HG03103 (cell line): ENCODE measurements around the gene LCN6.
"Not testable (repeated sequence)": the region's sequence is repeated elsewhere in the genome, so short reads cannot be mapped to it uniquely, and the experiment has no call there.

ENCODE experiments used
- ATAC-seq: cut with Tn5 transposase; IDR thresholded peaks from one replicate; pipeline ENCODE4 v1.9.1; 2021; ENCODE audit warnings: low read depth; ENCODE audit not compliant: unreplicated experiment

Gene LCN6

DNA sequence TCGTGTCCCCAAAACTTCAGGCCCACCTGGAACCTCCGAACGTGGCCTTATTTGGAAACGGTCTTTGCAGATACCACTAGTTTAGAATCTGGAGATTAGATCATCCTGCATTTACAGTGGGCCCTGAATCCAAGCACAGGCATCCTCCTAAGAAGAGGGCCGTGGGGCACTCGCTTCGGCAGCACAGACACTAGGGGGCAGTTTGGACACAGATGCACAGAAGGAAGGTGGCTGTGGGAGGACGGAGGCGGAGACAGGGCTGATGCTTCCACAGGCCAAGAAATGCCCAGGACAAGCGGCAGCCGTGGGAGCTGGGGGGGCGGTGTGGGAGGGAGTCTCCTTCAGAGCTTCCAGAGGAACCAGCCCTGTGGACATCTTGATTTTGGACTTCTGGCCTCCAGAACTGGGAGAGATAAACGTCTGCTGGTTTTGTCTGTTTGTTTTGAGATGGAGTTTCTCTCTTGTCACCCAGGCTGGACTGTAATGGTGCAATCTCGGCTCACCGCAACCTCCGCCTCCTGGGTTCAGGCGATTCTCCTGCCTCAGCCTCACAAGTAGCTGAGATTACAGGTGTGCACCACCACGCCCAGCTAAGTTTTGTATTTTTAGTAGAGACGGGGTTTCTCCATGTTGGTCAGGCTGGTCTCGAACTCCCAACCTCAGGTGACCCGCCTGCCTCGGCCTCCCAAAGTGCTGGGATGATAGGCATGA, 12.7 kb upstream of the LCN6 start:
- not testable (repeated sequence) for ATAC-seq

DNA sequence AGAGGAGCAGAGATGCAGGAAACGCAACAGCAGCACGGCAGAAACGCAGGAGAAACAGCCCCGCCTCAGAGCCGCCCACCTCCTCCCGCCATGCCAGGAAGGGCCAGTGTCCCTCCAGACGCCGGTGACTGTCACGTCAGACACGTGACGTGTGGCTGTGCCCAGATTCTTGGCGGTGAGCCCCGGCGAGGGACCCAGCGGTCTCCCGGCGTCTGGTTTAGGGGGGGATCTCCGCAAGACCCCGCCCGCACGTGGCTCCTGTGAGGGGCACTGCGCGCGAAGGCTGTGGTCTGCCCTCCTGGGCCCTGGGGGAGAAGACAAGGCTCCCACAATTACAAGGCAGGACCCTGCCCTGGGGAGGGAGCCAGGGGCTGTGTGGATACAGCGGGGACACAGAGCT, 12.1 kb upstream of the LCN6 start:
- no peak for ATAC-seq

DNA sequence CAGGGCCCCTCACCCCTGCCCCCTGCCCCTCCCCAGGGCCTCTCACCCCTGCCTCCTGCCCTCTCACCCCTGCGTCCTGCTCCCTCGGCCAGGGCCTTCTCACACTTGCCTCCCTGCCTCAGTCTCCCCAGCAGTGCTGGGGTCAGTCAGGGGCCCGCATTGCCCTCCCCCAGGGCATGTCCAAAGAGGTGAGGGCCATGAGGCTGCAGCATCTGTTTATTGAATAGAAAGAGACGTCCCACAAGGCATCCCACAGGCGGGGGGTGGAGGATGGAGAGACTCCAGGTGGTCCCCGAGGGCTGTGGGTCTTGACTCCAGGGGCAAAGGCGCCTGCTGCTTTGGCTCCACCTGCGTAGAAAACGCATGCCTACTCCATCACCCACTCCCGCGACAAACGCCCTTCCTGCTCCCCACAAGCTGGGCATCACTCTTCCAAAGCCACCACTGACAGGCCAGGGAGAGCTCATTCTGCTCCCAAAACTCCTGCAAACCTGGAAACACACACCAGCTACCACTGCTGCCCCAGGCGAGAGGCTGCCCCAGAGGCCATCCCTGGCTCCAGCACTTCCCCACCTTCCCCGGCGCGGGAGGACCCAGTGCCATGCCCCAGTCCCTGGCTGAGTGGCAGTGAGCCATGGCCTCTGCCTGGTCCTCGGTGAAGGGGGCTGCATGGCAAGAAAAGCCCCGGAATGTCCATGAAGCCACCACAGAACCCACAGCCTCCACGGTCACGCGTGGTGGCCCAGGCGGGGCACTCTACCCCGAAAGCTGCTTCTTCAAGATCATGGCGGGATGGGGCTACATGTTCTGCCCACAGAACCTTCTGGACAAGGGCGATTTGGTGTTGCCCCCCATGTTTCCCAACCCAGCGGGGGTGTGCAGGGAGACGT, 11.4 kb upstream of the LCN6 start:
- no peak for ATAC-seq

DNA sequence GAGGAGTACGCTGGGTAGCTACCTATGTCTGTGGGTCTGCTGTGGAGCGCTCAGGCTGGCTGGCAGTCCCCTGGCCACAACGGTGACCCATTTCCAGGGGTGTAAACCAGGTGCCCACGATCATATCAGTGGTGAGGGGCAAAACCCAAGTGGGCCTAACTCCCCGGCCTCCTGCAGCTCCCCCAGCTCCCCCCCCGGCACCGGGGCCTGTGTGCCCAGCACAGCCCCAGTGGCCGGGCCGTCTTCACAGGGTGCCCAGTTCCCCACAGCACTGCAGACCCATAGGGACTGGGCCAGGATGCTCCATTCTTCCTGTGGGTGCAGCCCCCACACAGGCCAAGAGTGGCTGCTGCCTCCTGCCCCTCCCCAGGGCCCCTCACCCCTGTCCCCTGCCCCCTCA, 10.7 kb upstream of the LCN6 start:
- ATAC-seq, result no peak

DNA sequence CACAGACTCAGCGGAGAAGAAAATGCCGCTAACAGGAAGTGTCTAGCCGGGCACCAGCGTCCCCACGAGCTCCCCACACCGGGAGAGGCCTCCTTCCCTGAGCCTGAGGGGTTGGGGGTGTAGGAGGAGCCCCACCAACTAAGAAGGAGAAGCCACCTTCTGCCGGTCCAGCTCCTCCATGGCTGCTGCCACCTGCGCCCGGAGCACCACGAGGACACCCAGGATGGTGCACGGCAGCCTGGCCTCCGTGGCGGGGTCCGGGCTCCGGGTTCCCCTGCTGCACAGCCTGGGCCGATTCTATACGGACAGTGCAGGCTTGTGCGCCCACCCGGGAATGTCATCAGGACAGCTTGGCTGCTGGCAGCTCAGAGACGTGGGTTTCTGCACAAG, 9.4 kb upstream of the LCN6 start:
- no peak for ATAC-seq

DNA sequence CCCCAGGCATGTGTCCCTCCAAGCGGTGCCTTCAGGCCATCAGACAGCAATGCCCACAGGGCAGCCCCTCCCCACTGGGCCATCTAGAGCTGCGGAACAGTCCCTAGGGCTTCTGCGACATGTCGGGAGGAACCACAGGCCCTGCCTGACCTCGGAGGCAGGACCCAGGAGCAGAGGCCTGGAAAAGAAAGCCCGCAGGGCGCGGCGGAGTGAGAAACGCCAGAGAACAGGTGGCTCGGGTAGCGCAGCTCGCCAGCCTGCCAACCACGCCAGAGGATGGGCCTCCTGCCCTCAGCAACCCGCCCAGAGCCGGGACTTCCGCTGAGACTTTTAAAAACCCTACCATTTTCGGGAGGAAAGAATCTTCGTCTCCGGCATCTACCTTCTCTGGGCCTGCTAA, 9.0 kb upstream of the LCN6 start:
- ATAC-seq, result no peak

DNA sequence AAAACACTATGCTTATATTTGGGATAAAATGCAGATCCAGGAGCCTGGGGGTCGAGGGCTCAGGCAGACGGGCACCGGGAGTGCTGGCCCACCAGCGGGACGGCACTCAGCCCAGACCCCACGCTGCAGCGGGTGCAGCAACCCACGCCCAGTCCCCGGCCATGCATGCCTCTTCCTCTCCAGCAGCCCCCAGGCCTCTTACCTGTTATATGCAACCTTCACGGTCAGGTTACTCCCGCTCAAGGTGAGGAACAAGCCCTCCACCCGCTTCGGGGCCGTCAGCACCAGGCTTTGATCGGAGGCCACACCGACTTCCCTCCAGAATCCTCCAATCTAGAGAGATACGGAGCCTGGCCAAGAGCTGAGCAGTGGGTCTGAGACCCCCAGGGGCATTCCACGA, 8.5 kb upstream of the LCN6 start:
- no peak for ATAC-seq

DNA sequence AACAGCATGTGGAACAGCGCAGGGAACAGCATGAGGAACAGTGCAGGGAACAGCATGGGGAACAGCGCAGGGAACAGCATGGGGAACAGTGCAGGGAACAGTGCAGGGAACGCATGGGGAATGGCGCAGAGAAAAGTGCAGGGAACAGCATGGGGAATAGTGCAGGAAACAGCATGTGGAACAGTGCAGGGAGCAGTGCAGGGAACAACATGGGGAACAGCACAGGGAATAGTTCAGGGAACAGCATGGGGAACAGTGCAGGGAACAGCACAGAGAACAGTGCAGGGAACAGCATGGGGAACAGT, 7.8 kb upstream of the LCN6 start:
- no peak for ATAC-seq

DNA sequence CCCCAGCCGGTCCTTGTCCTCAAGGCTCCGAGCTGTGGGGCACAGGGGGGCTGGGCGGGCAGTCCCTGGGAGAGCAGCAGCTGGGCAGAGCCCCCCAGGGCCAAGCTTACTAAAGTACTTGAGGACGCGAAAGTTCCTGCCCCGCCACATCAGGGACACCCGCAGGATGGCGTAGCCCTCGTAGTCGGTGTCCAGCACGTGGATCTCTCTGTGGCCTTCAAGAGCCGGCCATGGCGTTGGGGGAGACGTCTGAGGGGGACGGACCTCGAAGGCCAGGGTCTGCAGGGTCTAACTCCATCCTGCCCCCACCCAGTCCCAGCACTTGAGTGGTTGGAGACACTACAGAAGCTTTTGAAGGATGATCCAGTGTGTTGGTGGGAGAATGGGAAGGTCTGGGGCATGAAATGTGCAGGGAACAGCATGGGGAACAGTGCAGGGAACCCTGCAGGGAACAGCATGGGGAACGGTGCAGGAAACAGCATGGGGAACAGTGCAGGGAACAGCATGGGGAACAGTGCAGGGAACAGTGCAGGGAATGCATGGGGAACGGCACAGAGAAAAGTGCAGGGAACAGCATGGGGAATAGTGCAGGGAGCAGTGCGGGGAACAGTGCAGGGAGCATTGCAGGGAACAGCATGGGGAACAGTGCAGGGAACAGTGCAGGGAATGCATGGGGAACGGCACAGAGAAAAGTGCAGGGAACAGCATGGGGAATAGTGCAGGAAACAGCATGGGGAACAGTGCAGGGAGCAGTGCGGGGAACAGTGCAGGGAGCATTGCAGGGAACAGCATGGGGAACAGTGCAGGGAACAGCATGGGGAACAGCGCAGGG, 7.2 kb upstream of the LCN6 start:
- not testable (repeated sequence) for ATAC-seq

DNA sequence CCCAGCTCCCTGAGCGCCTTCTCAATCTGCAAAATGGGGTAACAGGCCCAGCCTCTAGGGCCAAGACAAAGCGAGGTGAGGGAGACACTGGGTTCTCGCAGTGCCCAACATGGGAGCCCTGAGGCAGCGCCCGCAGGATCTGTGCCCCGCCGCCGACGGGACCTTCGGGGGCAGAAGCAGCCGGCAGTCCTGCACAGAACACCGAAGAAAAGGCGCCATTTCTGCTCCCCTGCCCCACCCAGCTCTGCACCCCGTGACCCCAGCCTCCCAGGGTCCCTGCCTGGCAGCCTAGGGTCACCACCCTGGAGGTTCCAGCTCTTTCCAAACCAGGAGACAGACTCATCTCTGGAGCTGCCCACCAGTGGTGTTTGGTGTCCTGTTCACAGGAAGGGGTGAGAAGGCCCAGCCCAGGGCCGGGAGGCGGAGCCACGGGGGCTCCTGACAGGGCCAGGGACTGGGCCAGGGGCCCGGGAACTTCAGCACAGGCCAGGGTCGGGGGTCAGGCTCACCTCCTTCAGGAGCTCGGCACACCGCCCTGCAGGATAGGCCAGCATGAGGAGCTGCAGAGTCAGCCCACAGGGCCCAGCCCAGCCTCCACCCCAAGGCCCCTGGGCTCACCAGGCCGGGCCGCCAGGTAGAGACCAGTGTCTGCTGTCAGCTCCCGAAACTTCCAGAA, 6.4 kb upstream of the LCN6 start:
- ATAC-seq, result no peak

DNA sequence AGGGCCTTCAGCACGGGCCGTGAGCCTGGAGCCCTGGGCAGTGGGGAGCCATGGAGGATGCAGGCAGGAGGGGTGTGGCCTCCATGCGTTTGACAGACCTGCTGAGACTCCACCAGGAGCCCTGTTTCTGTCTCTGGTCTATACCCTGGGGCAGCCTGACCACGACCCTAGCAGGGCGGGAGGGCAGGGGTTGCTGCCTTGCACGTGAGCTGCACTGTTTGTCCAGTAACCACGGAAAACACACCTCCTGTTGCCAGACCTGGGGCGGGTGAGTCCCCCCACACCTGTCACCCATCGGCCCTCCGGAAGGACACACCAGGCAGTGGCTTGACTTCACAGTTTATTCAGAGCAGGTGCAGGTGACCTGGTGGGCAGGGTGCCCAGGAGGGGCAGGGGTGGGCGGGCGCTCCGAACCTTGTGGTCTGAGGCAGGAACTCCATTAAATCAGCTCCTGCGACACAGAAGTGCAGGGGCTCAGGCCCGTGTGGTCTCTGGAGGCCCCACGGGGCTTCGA, 5.8 kb upstream of the LCN6 start:
- ATAC-seq, result no peak

DNA sequence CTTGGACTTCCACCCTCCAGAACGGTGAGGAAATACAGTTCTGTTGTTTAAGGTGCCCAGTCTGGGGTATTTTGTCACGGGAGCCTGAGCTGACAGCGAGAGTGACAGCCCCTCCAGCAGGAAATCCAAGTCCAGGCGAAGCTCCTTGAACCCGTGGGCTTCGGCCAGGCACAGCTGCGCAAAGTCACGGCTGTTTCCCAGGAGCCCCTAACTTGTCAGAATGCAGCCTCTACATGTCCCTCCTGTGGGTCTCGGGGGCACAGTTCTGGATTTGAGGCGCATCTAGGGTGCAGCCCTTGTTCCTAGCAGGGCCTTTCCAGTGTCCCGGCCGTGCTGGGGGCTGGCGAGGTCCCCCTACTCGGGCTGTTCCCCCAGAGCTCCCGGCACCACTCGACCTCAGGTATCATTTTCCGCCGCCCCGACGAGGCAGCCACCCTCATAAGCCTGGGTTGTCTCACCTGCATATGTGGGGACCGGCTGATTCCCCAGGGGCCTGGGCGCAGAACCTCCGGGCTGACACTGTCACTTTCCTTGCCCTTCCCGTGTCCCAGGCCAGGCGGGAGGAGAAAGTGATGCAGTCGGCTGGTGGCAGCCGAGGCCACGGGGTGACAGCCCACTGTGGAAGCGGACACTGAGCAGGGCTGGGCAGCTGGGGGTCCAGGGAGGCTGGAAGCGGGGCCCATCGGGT, 5.2 kb upstream of the LCN6 start:
- ATAC-seq, result no peak

DNA sequence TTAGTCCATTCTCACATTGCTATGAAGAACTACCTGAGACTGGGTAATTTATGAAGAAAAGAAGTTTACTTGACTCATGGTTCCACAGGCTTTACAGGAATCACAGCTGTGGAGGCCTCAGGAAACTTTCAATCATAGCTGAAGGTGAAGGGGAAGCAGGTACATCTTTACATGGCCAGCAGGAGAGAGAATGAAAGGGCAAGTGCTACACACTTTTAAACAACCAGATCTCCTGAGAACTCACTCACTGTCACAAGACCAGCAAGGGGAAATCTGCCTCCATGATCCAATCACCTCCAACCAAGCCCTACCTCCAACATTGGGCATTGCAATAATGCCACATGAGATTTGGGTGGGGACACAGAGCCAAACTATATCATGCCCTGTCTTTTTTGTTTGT, 3.5 kb upstream of the LCN6 start:
- ATAC-seq, result no peak

DNA sequence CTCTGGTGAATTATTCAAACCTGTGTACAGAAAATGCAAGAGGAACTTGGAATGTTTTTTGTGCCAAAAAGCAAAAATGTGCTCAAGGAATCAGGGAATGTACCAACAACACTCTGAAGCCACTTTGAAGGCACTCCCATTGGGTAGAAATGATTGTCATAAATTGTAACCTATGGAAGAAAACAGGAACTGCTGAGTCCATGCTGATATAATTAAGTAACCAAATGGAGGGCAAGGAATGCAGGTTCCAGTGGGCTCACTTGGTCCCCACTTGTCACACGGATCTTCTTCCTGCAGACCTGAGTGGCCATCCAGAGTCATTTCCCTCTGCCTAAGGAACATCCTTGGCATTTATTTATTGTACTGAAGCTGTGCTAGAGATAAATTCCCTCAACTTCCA, 2.9 kb upstream of the LCN6 start:
- no peak for ATAC-seq

DNA sequence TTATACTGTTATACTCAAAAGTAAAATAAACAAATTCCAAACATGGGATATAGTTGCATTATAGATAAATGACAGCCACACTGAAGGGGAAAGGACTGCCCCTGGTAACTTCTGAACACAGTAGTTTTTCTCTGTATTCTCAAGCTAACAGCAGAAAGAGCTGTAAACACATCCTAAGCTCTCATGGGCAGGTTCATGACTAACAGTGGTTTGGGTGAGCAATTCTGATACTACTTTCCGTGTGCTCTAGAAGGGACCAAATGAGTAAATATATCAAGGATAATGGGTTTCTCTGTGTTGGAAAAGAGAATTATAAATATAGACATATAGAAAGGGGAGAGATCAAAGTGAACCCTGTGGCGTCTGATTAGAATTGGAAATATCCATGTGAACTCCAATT, 2.2 kb upstream of the LCN6 start:
- no peak for ATAC-seq

DNA sequence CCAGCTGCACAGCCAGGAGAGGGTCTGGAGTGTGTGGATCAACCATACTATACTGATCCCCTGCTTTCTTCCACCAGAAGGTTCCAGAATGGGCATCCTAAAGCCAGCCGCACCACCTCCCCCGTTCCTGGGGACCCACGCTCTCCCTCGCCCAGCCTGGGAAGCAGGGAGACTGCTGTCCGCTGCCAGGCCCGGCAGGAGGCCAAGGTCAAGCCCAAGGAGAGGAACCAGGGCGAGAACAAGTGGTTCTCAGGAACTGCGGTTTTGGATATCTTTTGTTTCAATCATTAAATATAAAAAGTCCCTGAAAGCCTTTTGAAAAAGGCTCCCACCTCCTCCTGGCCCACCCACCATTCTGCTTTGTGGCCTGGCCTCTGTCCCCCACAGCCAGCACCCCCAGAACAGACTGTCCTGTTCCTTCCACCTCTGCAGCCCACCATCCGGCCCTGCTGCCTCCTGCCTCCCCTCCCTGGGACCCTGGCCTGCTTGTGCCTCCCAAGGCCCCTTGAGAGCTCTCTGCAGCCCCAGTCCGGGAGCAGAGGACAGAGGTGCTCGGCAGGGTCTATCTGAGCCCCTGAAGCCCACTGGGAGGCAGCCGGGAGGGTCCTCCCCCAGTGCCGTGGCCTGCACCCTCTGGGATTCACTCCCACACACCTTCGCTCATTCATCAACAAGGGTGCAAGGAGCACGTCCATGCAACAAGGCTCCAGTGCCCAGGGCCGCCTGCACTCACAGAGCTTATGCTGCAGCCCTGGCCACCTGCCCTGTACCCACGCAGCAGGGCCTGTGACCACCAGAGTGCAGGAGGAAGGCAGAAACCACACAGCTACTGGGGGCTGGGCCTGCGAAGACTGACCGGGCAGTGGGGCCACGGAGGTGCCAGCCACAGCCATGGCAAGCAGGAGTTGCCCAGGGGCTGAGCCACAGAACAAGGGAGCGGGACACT, 614 bp upstream of the LCN6 start:
- no peak for ATAC-seq

DNA sequence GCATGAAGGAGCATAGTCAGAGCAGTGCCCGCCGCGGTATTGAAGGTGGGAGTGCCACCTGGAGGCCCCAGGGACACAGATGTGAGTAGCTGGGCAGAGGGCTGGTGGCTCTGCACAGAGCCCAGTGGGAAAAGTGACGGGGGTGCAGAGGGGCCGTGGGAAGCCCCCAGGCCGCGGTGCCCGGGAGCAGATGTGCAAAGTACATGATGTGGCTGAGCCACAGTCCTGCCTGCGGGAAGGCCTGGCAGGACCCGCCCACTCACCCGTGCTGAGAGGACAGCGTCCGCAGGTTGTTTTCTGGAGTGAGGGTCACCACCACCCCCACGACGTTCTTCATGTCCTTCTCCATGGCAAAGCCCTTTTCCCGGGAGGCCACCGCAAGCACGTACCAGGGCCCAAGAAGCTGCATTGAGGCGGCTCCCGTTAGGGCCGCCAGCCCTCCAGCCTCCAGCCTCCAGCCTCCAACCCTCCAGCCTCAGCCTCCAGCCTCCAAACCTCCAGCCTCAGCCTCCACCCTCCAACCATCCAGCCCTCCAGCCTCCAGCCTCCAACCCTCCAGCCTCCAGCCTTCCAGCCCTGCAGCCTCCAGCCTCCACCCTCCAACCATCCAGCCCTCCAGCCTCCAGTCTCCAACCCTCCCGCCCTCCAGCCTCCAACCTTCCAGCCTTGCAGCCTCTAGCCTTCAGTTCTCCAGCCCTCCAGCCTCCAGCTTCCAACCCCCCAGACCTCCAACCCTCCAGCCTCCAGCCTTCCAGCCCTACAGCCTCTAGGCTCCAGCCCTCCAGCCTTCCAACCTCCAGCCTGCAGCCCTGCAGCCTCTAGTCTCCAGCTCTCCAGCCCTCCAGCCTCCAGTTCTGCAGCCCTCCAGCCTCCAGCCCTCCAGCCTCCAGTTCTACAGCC, 914 bp downstream of the LCN6 start:
- ATAC-seq, result no peak

DNA sequence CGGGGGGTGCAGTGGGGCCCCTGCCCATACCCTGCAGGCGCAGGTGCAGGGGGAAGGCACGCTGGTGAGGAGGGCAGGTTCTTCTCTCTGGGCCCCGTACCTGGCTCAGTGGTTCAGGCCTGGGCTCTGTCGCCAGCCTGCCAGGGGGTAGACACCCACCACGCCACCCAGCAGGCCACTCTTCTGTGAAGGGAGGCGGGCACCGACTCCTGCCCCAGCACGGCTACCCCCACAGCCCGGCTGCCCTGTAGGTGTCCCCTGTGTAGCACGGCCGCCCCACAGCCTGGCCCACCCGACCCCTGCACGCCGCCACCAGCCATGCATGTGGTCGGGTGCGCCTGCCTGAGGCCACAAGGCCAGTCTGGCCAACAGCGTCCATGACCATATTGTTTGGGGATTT, 1.7 kb downstream of the LCN6 start:
- ATAC-seq, result no peak
